ENCODE measurements around the gene ARHGEF28.

Gene ARHGEF28

GRCh38 chr5:73591102-73591695, 34.8 kb upstream of the ARHGEF28 start:
- H3F3A ChIP-seq (ENCODE audit: insufficient read depth, low read length): peaks cover 11% of the 10 kb centered on the region
- H3K79me2 ChIP-seq (ENCODE audit: low read length): no peaks in the 10 kb centered on the region
- H3K9me3 ChIP-seq (replicated peaks; ENCODE audit: insufficient read depth, low read length): no peaks in the 10 kb centered on the region
- H2AFZ ChIP-seq (ENCODE audit: low read length): no peak overlapping the region
- no peak overlapping the region for H3K4me2 ChIP-seq (ENCODE audit: low read depth, low read length)
- H3K27me3 ChIP-seq (replicated peaks; ENCODE audit: insufficient read depth, low read length): no peaks in the 10 kb centered on the region
- no peak overlapping the region for H3K27ac ChIP-seq (ENCODE audit: low read length)
- peak; percentile 68 for DNase-seq
- H3K9ac ChIP-seq (ENCODE audit: low read length): no peak overlapping the region
- H3K36me3 ChIP-seq (replicated peaks; ENCODE audit: insufficient read depth, low read length): no peaks in the 10 kb centered on the region
- H3K9me2 ChIP-seq (replicated peaks; ENCODE audit: insufficient read depth, low read length): no peaks in the 10 kb centered on the region
- H3K4me3 ChIP-seq (ENCODE audit: low read length): no peak overlapping the region
- TF ChIP-seq CTCF (IDR thresholded peaks at IDR 0.05; ENCODE audit: low read length): peak; percentile 83
- TF ChIP-seq EZH2phosphoT487 (IDR thresholded peaks at IDR 0.05; ENCODE audit: low read length): no peak
- TF ChIP-seq EZH2 (optimal IDR thresholded peaks at IDR 0.05; ENCODE audit: low read depth, low read length): no peak
- no peaks in the 10 kb centered on the region for H4K20me1 ChIP-seq (ENCODE audit: insufficient read depth, low read length)
- H3K4me1 ChIP-seq (ENCODE audit: low read length): peaks cover 17% of the 10 kb centered on the region

GRCh38 chr5:73591698-73592501, 34.1 kb upstream of the ARHGEF28 start:
- Histone ChIP-seq H3K27ac (ENCODE audit: low read length) (no peak overlapping the region), H3K4me2 (ENCODE audit: low read depth, low read length) (no peak overlapping the region)

GRCh38 chr5:73592551-73592950, 33.4 kb upstream of the ARHGEF28 start:
- Histone ChIP-seq H3K4me1 (ENCODE audit: low read length) (peaks cover 12% of the 10 kb centered on the region), H3K4me2 (ENCODE audit: low read depth, low read length) (no peak overlapping the region), H3K27ac (ENCODE audit: low read length) (no peak overlapping the region), H4K20me1 (ENCODE audit: insufficient read depth, low read length) (no peaks in the 10 kb centered on the region), H3K36me3 (replicated peaks; ENCODE audit: insufficient read depth, low read length) (no peaks in the 10 kb centered on the region), H3K9me2 (replicated peaks; ENCODE audit: insufficient read depth, low read length) (no peaks in the 10 kb centered on the region), H2AFZ (ENCODE audit: low read length) (no peak overlapping the region), H3K9ac (ENCODE audit: low read length) (no peak overlapping the region), H3F3A (ENCODE audit: insufficient read depth, low read length) (peaks cover 9% of the 10 kb centered on the region), H3K27me3 (replicated peaks; ENCODE audit: insufficient read depth, low read length) (no peaks in the 10 kb centered on the region), H3K9me3 (replicated peaks; ENCODE audit: insufficient read depth, low read length) (no peaks in the 10 kb centered on the region), H3K4me3 (ENCODE audit: low read length) (no peak overlapping the region), H3K79me2 (ENCODE audit: low read length) (no peaks in the 10 kb centered on the region)
- TF ChIP-seq CTCF (IDR thresholded peaks at IDR 0.05; ENCODE audit: low read length) (no peak), EZH2phosphoT487 (IDR thresholded peaks at IDR 0.05; ENCODE audit: low read length) (no peak), EZH2 (optimal IDR thresholded peaks at IDR 0.05; ENCODE audit: low read depth, low read length) (no peak)
- DNase-seq: no peak

More at GRCh38 chr5:73591698-73592501, 34.1 kb upstream of the ARHGEF28 start:
- no peak for DNase-seq
- no peak overlapping the region for H2AFZ ChIP-seq (ENCODE audit: low read length)
- no peak for TF ChIP-seq CTCF (IDR thresholded peaks at IDR 0.05; ENCODE audit: low read length)
- no peak for TF ChIP-seq EZH2phosphoT487 (IDR thresholded peaks at IDR 0.05; ENCODE audit: low read length)
- no peak for TF ChIP-seq EZH2 (optimal IDR thresholded peaks at IDR 0.05; ENCODE audit: low read depth, low read length)
- no peak overlapping the region for H3K4me3 ChIP-seq (ENCODE audit: low read length)
- H3K27me3 ChIP-seq (replicated peaks; ENCODE audit: insufficient read depth, low read length): no peaks in the 10 kb centered on the region
- no peaks in the 10 kb centered on the region for H3K9me3 ChIP-seq (replicated peaks; ENCODE audit: insufficient read depth, low read length)
- H3K9me2 ChIP-seq (replicated peaks; ENCODE audit: insufficient read depth, low read length): no peaks in the 10 kb centered on the region
- H4K20me1 ChIP-seq (ENCODE audit: insufficient read depth, low read length): no peaks in the 10 kb centered on the region
- no peaks in the 10 kb centered on the region for H3K79me2 ChIP-seq (ENCODE audit: low read length)
- peaks cover 17% of the 10 kb centered on the region for H3K4me1 ChIP-seq (ENCODE audit: low read length)
- no peak overlapping the region for H3K9ac ChIP-seq (ENCODE audit: low read length)
- no peaks in the 10 kb centered on the region for H3K36me3 ChIP-seq (replicated peaks; ENCODE audit: insufficient read depth, low read length)
- peaks cover 11% of the 10 kb centered on the region for H3F3A ChIP-seq (ENCODE audit: insufficient read depth, low read length)
